Right lobe of liver (tissue), 4 donors: ENCODE results near the gene CBX6.

Experiments used
- POLR2A ChIP-seq: fragments of 450-650 bp; IDR thresholded peaks from one replicate; pipeline ENCODE4 v1.6.1; 2017; ENCODE audit warnings: antibody characterized with exemption, mild to moderate bottlenecking
- TF ChIP-seq, protein P1 (sequence below), 4 donors: fragments of 200-600 bp in 3 of 4; fragments of 450-650 bp in 1 of 4; IDR thresholded peaks; one replicate each; pipeline versions ENCODE4 v1.5.1 to v1.8.0; 2016 to 2022; ENCODE audit warnings: antibody characterized with exemption in 4 of 4, mild to moderate bottlenecking in 2 of 4
- donor health status: DM: no; HTN: no; CAD: no.
- donor health status: DM: no; HTN: no; CAD: no.
- donor health status: DM: no; HTN: yes; CAD: no.

- TF ChIP-seq, protein P1, sequence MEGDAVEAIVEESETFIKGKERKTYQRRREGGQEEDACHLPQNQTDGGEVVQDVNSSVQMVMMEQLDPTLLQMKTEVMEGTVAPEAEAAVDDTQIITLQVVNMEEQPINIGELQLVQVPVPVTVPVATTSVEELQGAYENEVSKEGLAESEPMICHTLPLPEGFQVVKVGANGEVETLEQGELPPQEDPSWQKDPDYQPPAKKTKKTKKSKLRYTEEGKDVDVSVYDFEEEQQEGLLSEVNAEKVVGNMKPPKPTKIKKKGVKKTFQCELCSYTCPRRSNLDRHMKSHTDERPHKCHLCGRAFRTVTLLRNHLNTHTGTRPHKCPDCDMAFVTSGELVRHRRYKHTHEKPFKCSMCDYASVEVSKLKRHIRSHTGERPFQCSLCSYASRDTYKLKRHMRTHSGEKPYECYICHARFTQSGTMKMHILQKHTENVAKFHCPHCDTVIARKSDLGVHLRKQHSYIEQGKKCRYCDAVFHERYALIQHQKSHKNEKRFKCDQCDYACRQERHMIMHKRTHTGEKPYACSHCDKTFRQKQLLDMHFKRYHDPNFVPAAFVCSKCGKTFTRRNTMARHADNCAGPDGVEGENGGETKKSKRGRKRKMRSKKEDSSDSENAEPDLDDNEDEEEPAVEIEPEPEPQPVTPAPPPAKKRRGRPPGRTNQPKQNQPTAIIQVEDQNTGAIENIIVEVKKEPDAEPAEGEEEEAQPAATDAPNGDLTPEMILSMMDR (IDR thresholded peaks at IDR 0.05) = no peak
- TF ChIP-seq POLR2A = no peak
These were observed 3.7 kb downstream of the CBX6 start for GRCh38 chr22:38868286-38868721.
